HL-60 (cell line): ENCODE results near the gene BMPER.

Experiments used
- GABPA ChIP-seq: IDR thresholded peaks from 2 replicates; pipeline ENCODE4 v1.6.1; 2012; ENCODE audit warnings: low read depth
- POLR2AphosphoS5 ChIP-seq: IDR thresholded peaks from 2 replicates; pipeline ENCODE4 v1.6.1; 2012; ENCODE audit warnings: low read depth
- SPI1 ChIP-seq: IDR thresholded peaks from 2 replicates; pipeline ENCODE4 v1.6.1; 2012; ENCODE audit warnings: low read depth, mild to moderate bottlenecking, borderline replicate concordance
- TF ChIP-seq, protein P1 (sequence below): IDR thresholded peaks from one replicate; pipeline ENCODE4 v1.5.1; 2011; ENCODE audit warnings: low read length, control low read depth, inconsistent platforms; ENCODE audit not compliant: insufficient read depth
- TF ChIP-seq, protein P2 (sequence below): IDR thresholded peaks from 2 replicates; pipeline ENCODE4 v1.6.1; 2012; ENCODE audit warnings: low read depth; ENCODE audit not compliant: insufficient replicate concordance

DNA sequence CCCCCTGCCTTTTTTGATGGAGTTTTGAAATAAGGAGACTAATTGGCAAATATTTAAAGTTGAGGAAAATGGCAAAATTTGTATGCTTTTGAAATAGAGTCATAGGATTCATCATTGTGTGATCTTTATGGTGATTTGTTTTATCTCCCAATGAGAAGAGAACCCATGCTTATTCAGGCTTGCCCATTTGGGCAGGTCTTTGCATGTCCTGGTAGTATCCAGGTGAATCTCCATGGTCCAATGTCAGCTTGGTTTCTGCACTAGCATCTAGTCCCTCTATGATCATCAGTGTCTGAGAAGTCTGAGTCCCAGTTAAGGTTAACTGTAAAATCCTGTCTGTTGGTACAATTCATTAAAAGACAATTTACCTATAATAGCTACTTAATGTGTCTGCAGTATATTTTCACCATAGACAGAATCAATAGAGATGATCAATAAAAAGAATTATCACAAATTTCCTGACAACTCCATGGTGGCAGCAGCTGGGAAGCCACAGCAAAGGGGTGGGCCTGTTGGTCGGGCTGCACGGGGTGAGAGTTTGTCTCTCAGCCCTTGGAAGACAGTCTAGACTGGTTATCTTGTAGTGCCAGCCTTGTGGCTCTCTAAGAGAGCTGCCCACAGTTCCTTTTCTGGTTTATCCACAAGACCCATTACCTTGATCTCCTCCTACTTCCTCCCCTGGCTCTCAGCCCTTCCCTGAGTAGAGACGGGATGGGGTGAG is 22.2 kb upstream of the BMPER start:
- TF ChIP-seq, protein P1, sequence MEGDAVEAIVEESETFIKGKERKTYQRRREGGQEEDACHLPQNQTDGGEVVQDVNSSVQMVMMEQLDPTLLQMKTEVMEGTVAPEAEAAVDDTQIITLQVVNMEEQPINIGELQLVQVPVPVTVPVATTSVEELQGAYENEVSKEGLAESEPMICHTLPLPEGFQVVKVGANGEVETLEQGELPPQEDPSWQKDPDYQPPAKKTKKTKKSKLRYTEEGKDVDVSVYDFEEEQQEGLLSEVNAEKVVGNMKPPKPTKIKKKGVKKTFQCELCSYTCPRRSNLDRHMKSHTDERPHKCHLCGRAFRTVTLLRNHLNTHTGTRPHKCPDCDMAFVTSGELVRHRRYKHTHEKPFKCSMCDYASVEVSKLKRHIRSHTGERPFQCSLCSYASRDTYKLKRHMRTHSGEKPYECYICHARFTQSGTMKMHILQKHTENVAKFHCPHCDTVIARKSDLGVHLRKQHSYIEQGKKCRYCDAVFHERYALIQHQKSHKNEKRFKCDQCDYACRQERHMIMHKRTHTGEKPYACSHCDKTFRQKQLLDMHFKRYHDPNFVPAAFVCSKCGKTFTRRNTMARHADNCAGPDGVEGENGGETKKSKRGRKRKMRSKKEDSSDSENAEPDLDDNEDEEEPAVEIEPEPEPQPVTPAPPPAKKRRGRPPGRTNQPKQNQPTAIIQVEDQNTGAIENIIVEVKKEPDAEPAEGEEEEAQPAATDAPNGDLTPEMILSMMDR: no peak
- TF ChIP-seq POLR2AphosphoS5: no peak
- no peak for TF ChIP-seq GABPA
- TF ChIP-seq, protein P2, sequence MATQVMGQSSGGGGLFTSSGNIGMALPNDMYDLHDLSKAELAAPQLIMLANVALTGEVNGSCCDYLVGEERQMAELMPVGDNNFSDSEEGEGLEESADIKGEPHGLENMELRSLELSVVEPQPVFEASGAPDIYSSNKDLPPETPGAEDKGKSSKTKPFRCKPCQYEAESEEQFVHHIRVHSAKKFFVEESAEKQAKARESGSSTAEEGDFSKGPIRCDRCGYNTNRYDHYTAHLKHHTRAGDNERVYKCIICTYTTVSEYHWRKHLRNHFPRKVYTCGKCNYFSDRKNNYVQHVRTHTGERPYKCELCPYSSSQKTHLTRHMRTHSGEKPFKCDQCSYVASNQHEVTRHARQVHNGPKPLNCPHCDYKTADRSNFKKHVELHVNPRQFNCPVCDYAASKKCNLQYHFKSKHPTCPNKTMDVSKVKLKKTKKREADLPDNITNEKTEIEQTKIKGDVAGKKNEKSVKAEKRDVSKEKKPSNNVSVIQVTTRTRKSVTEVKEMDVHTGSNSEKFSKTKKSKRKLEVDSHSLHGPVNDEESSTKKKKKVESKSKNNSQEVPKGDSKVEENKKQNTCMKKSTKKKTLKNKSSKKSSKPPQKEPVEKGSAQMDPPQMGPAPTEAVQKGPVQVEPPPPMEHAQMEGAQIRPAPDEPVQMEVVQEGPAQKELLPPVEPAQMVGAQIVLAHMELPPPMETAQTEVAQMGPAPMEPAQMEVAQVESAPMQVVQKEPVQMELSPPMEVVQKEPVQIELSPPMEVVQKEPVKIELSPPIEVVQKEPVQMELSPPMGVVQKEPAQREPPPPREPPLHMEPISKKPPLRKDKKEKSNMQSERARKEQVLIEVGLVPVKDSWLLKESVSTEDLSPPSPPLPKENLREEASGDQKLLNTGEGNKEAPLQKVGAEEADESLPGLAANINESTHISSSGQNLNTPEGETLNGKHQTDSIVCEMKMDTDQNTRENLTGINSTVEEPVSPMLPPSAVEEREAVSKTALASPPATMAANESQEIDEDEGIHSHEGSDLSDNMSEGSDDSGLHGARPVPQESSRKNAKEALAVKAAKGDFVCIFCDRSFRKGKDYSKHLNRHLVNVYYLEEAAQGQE: no peak
- TF ChIP-seq SPI1: no peak
